Dendritic cell treated with granulocyte-macrophage colony-stimulating factor and Interleukin-4, amounts not matched to agents 40 ng/mL and 50 ng/mL, for 4 days (primary cell): ENCODE measurements around the gene GOLGA8O.
"Not testable (repeated sequence)": the region's sequence is repeated elsewhere in the genome, so short reads cannot be mapped to it uniquely, and the experiment has no call there.

ENCODE experiments used
- H3K27ac Mint-ChIP-seq: one replicate; pipeline ENCODE4 v1.8.0; 2022; ENCODE audit warnings: mild to moderate bottlenecking, mixed read lengths
- H3K27me3 Mint-ChIP-seq: one replicate; pipeline ENCODE4 v1.8.0; 2022; ENCODE audit warnings: mild to moderate bottlenecking, mixed read lengths
- H3K36me3 Mint-ChIP-seq: one replicate; pipeline ENCODE4 v1.8.0; 2022; ENCODE audit warnings: low read depth, mixed read lengths
- H3K4me1 Mint-ChIP-seq: one replicate; pipeline ENCODE4 v1.8.0; 2022; ENCODE audit warnings: low read depth, mixed read lengths
- H3K4me3 Mint-ChIP-seq: one replicate; pipeline ENCODE4 v1.8.0; 2022; ENCODE audit warnings: mild to moderate bottlenecking, moderate library complexity, mixed read lengths
- H3K9me3 Mint-ChIP-seq: one replicate; pipeline ENCODE4 v1.8.0; 2022; ENCODE audit warnings: mixed read lengths
- intact Hi-C: fragments of 100-400 bp; cut with micrococcal nuclease; formaldehyde crosslinking; loops from one replicate; pipeline ENCODE4 v1.15.0; 2022

Gene GOLGA8O

GRCh38 chr15:32396522-32396921 lies 58.9 kb downstream of the GOLGA8O start:
- H3K9me3 Mint-ChIP-seq, intact Hi-C loops, H3K4me1 Mint-ChIP-seq, H3K36me3 Mint-ChIP-seq, H3K4me3 Mint-ChIP-seq, H3K27ac Mint-ChIP-seq, H3K27me3 Mint-ChIP-seq: not testable (repeated sequence)
